Smooth muscle cell (in vitro differentiated cells): ENCODE measurements around the gene TMCO4. TPM values are rescaled to one million over a fixed set of nuclear protein-coding genes. Genes with fewer than 3 reads are reported as not detected.

Experiments used
- DNase-seq: peaks from one replicate; lab custom pipeline; 2025; ENCODE audit not compliant: unreplicated experiment; lab: John Stamatoyannopoulos, UW
- H2AFZ ChIP-seq: fragments of 200-600 bp; sonication (generic); 2 replicates; pipeline ENCODE4 v1.6.0; 2016; ENCODE audit warnings: antibody characterized with exemption, low read depth, mild to moderate bottlenecking
- H3F3A ChIP-seq: fragments of 200-600 bp; sonication (generic); 2 replicates; pipeline ENCODE4 v1.6.0; 2017; ENCODE audit warnings: antibody characterized with exemption, low read depth
- H3K27ac ChIP-seq: fragments of 200-600 bp; sonication (generic); 2 replicates; pipeline ENCODE4 v1.5.1; 2016; ENCODE audit warnings: low read depth, mild to moderate bottlenecking
- H3K27me3 ChIP-seq: fragments of 200-600 bp; sonication (generic); 2 replicates; pipeline ENCODE4 v1.6.1; 2016; ENCODE audit warnings: low read depth, mild to moderate bottlenecking
- H3K36me3 ChIP-seq: fragments of 200-600 bp; sonication (generic); 2 replicates; pipeline ENCODE4 v1.5.1; 2016; ENCODE audit warnings: low read depth
- H3K4me1 ChIP-seq: fragments of 200-600 bp; sonication (generic); 2 replicates; pipeline ENCODE4 v1.5.1; 2016; ENCODE audit warnings: low read depth
- H3K4me2 ChIP-seq: fragments of 200-600 bp; sonication (generic); 2 replicates; pipeline ENCODE4 v1.6.0; 2016; ENCODE audit warnings: mild to moderate bottlenecking
- H3K4me3 ChIP-seq: fragments of 200-600 bp; sonication (generic); 2 replicates; pipeline ENCODE4 v1.5.1; 2016; ENCODE audit warnings: mild to moderate bottlenecking
- H3K79me2 ChIP-seq: fragments of 200-600 bp; sonication (generic); 2 replicates; pipeline ENCODE4 v1.6.0; 2016; ENCODE audit warnings: low read depth, mild to moderate bottlenecking
- H3K9ac ChIP-seq: fragments of 200-600 bp; sonication (generic); 2 replicates; pipeline ENCODE4 v1.6.0; 2016; ENCODE audit warnings: low read depth
- H3K9me3 ChIP-seq: fragments of 200-600 bp; sonication (generic); replicated peaks from 2 replicates; pipeline ENCODE4 v1.5.1; 2016; ENCODE audit warnings: low read depth
- H4K20me1 ChIP-seq: fragments of 200-600 bp; sonication (generic); 2 replicates; pipeline ENCODE4 v1.6.0; 2016; ENCODE audit warnings: low read depth
- CTCF ChIP-seq: fragments of 200-600 bp; sonication (generic); IDR thresholded peaks from 2 replicates; pipeline ENCODE4 v1.5.1; 2017; ENCODE audit warnings: borderline replicate concordance, mild to moderate bottlenecking, antibody characterized with exemption; ENCODE audit not compliant: insufficient read depth, poor library complexity, severe bottlenecking
- WGBS: methylation state at CpG from one replicate; pipeline ENCODE4 v1.1.7; 2016; ENCODE audit warnings: low lambda C conversion rate; 5-methylcytosine and 5-hydroxymethylcytosine counted together
- polyA plus RNA-seq: library from polyadenylated mRNA; unstranded; fragments of >200 nt; fragmentation: Nextera tagmentation; extraction: Ambion mirVana; gene quantifications from 2 replicates; pipeline ENCODE4 v1.2.1, GENCODE V29; 2016
- total RNA-seq: library from RNA; depleted of rRNA; stranded (reverse); fragments of >200 nt; gene quantifications from 2 replicates; pipeline ENCODE4 v1.2.3, GENCODE V29; 2014

Gene TMCO4
- total and polyA plus RNA-seq, 2 experiments from 2014 or later = 5.4 to 6.8 TPM

- Histone ChIP-seq H3K4me2 (no peak overlapping the region), H3K4me3 (no peak overlapping the region), H3K9me3 (no peaks in the 10 kb centered on the region), H3F3A (no peaks in the 10 kb centered on the region), H3K9ac (no peak overlapping the region), H3K36me3 (no peaks in the 10 kb centered on the region), H3K79me2 (no peaks in the 10 kb centered on the region), H3K27ac (no peak overlapping the region), H3K4me1 (peaks cover 2% of the 10 kb centered on the region), H4K20me1 (peaks cover 27% of the 10 kb centered on the region), H3K27me3 (no peaks in the 10 kb centered on the region), H2AFZ (no peak overlapping the region)
- DNase-seq = no peak
- 82% methylated on average over 12 of the region's 12 CpGs for WGBS
- TF ChIP-seq CTCF = no peak
Measured at GRCh38 chr1:19650416-19651140, 149.1 kb downstream of the TMCO4 start.

- 69% methylated on average over 9 of the region's 11 CpGs for WGBS
- H2AFZ ChIP-seq = no peak overlapping the region
- no peak overlapping the region for H3K9ac ChIP-seq
- no peak overlapping the region for H3K4me3 ChIP-seq
- peaks cover 9% of the 10 kb centered on the region for H3K4me1 ChIP-seq
- H3K36me3 ChIP-seq = no peaks in the 10 kb centered on the region
- no peak for DNase-seq
- no peak overlapping the region for H3K27ac ChIP-seq
- peaks cover 26% of the 10 kb centered on the region for H4K20me1 ChIP-seq
- H3K4me2 ChIP-seq = no peak overlapping the region
- no peaks in the 10 kb centered on the region for H3F3A ChIP-seq
- H3K27me3 ChIP-seq = no peaks in the 10 kb centered on the region
- no peaks in the 10 kb centered on the region for H3K9me3 ChIP-seq
- no peaks in the 10 kb centered on the region for H3K79me2 ChIP-seq
- no peak for TF ChIP-seq CTCF
Measured at GRCh38 chr1:19648689-19649088, 151.0 kb downstream of the TMCO4 start.

GRCh38 chr1:19648239-19648638, 151.5 kb downstream of the TMCO4 start:
- Histone ChIP-seq H3K4me3 (no peak overlapping the region), H3K4me1 (peaks cover 9% of the 10 kb centered on the region)

More at GRCh38 chr1:19648239-19648638, 151.5 kb downstream of the TMCO4 start:
- Histone ChIP-seq H3F3A (no peaks in the 10 kb centered on the region), H3K27me3 (no peaks in the 10 kb centered on the region), H3K27ac (no peak overlapping the region), H3K36me3 (no peaks in the 10 kb centered on the region), H3K9ac (no peak overlapping the region), H3K4me2 (no peak overlapping the region), H3K9me3 (no peaks in the 10 kb centered on the region), H3K79me2 (no peaks in the 10 kb centered on the region), H2AFZ (no peak overlapping the region), H4K20me1 (peaks cover 26% of the 10 kb centered on the region)
- WGBS = 92% methylated on average over 14 of the region's 14 CpGs
- no peak for TF ChIP-seq CTCF
- no peak for DNase-seq
